ENCODE data around the gene OSBPL5. TPM values are rescaled to one million over a fixed set of nuclear protein-coding genes. Genes with fewer than 3 reads are reported as not detected.

Gene OSBPL5
- total and polyA plus RNA-seq, 4 donors: 15.2 to 51.5 (median 28.3) TPM

DNA sequence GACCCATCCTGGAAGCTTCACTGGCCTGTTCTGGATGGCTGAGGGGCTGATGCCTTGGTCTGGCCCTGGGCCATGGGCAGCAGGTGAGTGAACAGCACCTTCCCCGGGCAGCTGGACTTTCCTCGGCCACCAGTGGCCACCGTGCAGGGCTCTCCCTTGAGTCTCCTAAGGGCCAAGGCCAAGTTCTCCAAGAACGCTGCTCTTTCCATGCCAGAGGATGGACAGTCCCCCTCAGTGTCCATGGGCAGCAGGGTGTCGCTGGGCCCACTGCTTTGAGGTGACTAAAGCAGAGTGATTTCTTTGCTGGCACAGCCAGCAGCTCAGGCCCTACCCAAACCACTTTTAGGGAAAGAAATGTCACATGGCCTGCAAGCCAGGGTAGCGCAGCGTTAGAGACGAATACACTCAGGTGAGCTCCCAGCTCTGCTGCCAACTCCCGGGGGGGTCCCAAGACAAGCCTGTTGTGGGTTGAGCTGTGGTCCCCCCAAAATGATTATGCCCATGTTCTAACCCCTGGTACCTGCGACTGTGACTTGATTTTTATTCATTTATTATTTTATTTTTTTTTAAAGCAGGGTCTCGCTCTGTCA lies 104.6 kb downstream of the OSBPL5 start:
- Histone ChIP-seq H3K4me3 (no peak overlapping the region), H3K27me3 (ENCODE audit: control insufficient read depth in 3 of 3, insufficient read depth in 3 of 3, low read length in 2 of 3) (no peaks in the 10 kb centered on the region), H3K27ac (ENCODE audit: low read depth in 1 of 2, low read length in 1 of 2) (no peak overlapping the region), H3K9me3 (ENCODE audit: control insufficient read depth in 4 of 4, insufficient read depth in 3 of 4, low read length in 3 of 4) (no peaks in the 10 kb centered on the region), H3K9ac (ENCODE audit: insufficient read depth in 1 of 2, low read length in 2 of 2) (no peak overlapping the region), H3K4me1 (ENCODE audit: control insufficient read depth in 5 of 5, insufficient read depth in 5 of 5, low read length in 5 of 5) (peaks cover 0 to 13% (median 5%) of the 10 kb centered on the region in 5 donors), H3K36me3 (ENCODE audit: control insufficient read depth in 4 of 4, insufficient read depth in 4 of 4, low read length in 4 of 4) (no peaks in the 10 kb centered on the region)
- ATAC-seq (ENCODE audit: insufficient read depth, low FRiP score): no peak
- no peak for DNase-seq
- TF ChIP-seq, protein P1, sequence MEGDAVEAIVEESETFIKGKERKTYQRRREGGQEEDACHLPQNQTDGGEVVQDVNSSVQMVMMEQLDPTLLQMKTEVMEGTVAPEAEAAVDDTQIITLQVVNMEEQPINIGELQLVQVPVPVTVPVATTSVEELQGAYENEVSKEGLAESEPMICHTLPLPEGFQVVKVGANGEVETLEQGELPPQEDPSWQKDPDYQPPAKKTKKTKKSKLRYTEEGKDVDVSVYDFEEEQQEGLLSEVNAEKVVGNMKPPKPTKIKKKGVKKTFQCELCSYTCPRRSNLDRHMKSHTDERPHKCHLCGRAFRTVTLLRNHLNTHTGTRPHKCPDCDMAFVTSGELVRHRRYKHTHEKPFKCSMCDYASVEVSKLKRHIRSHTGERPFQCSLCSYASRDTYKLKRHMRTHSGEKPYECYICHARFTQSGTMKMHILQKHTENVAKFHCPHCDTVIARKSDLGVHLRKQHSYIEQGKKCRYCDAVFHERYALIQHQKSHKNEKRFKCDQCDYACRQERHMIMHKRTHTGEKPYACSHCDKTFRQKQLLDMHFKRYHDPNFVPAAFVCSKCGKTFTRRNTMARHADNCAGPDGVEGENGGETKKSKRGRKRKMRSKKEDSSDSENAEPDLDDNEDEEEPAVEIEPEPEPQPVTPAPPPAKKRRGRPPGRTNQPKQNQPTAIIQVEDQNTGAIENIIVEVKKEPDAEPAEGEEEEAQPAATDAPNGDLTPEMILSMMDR (IDR thresholded peaks at IDR 0.05; ENCODE audit: control extremely low read depth, extremely low read depth): no peak
- 92 to 98% methylated on average over 11 of the region's 11 CpGs for WGBS, 2 donors

DNA sequence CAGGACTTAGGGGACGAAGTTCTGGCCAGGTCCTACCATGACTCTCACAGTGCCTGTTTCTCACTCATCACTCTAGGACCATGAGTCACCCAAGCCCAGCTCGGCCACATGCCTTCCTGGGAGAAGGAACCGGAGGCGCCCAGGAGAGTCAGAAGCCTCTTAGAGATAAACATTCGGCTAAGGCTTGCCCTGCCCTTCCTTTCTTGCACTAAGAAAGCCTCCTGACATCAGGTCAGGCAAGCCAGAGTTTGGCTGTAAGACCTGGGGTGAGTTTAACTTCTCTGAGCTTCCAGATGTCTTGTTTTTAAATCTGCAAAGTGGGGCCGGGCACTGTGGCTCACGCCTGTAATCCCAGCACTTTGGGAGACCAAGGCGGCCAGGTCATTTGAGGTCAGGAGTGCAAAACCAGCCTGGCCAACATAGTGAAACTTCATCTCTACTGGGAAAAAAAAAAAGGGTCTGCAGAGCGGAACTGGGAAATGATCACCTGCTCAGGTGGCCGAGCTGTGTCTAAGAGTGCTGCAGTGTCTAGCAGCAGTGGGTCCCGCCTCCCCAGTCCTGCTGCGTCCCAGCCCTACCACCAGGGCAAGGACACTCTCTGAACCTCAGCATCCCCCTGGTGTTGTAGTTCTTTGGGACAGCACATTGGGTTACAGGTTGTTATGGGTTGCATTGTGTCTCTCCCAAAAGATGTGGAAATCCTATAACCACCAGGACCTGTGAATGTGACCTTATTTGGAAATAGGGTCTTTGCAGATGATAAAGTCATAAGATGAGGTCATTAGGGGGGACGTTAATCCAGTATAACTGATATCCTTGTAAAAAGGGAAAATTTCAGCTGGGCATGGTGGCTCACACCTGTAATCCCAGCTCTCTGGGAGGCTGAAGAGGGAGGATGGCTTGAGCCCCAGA lies 106.1 kb downstream of the OSBPL5 start:
- 79 to 80% methylated on average over 13 of the region's 13 CpGs for WGBS, 2 donors

DNA sequence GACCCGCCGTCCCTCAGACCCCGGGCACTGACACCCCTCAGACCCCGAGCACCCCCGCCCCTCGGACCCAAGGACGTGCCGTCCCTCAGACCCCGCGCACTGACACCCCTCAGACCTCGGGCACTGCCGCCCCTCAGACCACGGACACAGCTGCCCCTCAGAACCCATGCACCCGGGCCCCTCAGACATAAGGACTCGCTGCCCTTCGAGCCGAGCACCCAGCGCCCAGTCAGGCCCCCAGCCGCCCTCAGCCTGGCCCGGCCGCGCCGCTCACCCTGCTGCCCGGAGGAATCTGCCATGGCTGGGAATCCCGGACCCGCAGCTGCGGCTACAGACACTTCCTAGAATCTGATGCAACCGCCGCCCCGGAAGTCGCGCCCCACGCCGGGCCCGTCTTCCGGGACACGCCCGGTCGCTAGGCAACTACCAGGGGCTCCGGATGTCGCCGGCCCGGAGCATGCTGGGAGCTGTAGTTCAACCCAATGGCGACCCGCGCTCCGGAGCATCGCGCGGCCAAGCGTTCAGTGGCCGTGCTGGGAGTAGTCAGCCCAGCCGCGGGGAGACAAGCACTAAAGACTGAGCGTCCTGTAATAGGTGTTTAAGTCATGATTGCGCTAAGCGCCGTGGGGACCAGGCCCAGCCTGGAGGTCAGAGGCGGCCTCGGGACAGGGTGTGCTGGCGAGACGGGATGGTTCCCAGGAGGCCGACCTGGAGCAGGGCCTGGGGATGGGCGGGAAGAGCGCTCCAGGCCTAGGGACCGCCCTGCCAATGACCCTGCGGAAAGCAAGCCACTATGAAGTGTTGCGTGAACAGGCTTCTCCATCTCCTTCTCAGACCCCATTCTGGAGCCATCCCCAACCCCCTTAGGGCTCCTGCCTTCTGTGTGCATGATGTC lies 107.8 kb downstream of the OSBPL5 start, which contains the start of gene CARS1:
CARS1 (minus strand) TSS at position 355 of the 895 bp plus-strand sequence; CDS start at position 299, 56 bp downstream.
- peaks cover 0 to 13% (median 5%) of the 10 kb centered on the region in 5 donors for H3K4me1 ChIP-seq (ENCODE audit: control insufficient read depth in 5 of 5, insufficient read depth in 5 of 5, low read length in 5 of 5)
- WGBS, 2 donors: 3 to 5% methylated on average over 65 to 68 of the region's 68 CpGs
- peak within 1 kb of the TSS; percentile 61 to 67 for H3K9ac ChIP-seq (ENCODE audit: insufficient read depth in 1 of 2, low read length in 2 of 2)
- TF ChIP-seq, protein P1 (IDR thresholded peaks at IDR 0.05; ENCODE audit: control extremely low read depth, extremely low read depth): no peak
- peak within 1 kb of the TSS; percentile 95 for H3K4me3 ChIP-seq
- DNase-seq (peak; percentile 96 to 97 (median 96)), ATAC-seq (ENCODE audit: insufficient read depth, low FRiP score) (peak; percentile 98)
- no peaks in the 10 kb centered on the region for H3K27me3 ChIP-seq (ENCODE audit: control insufficient read depth in 3 of 3, insufficient read depth in 3 of 3, low read length in 2 of 3)
- peak within 1 kb of the TSS; percentile 84 to 89 for H3K27ac ChIP-seq (ENCODE audit: low read depth in 1 of 2, low read length in 1 of 2)
- H3K9me3 ChIP-seq (ENCODE audit: control insufficient read depth in 4 of 4, insufficient read depth in 3 of 4, low read length in 3 of 4): no peaks in the 10 kb centered on the region
- peaks cover 0 to 5% (median 2%) of the 10 kb centered on the region in 4 donors for H3K36me3 ChIP-seq (ENCODE audit: control insufficient read depth in 4 of 4, insufficient read depth in 4 of 4, low read length in 4 of 4)

More for the DNA sequence above, 106.1 kb downstream of the OSBPL5 start:
- Histone ChIP-seq H3K36me3 (ENCODE audit: control insufficient read depth in 4 of 4, insufficient read depth in 4 of 4, low read length in 4 of 4) (peaks cover 0 to 5% (median under 1%) of the 10 kb centered on the region in 4 donors), H3K9ac (ENCODE audit: insufficient read depth in 1 of 2, low read length in 2 of 2) (no peak overlapping the region), H3K27me3 (ENCODE audit: control insufficient read depth in 3 of 3, insufficient read depth in 3 of 3, low read length in 2 of 3) (no peaks in the 10 kb centered on the region), H3K4me3 (no peak overlapping the region), H3K4me1 (ENCODE audit: control insufficient read depth in 5 of 5, insufficient read depth in 5 of 5, low read length in 5 of 5) (peaks cover 0 to 13% (median 5%) of the 10 kb centered on the region in 5 donors), H3K27ac (ENCODE audit: low read depth in 1 of 2, low read length in 1 of 2) (peak overlapping the region in 1 of 2 donors; percentile 4), H3K9me3 (ENCODE audit: control insufficient read depth in 4 of 4, insufficient read depth in 3 of 4, low read length in 3 of 4) (no peaks in the 10 kb centered on the region)
- DNase-seq: no peak
- TF ChIP-seq, protein P1 (IDR thresholded peaks at IDR 0.05; ENCODE audit: control extremely low read depth, extremely low read depth): no peak
- ATAC-seq (ENCODE audit: insufficient read depth, low FRiP score): no peak

Measured in lung (tissue), 12 donors.